Neural cell (in vitro differentiated cells): ENCODE data around the gene UBA3. TPM values are rescaled to one million over a fixed set of nuclear protein-coding genes. Genes with fewer than 3 reads are reported as not detected.

ENCODE experiments used
- H2AFZ ChIP-seq: fragments of 200-600, 300-800 bp; sonication (generic), shearing (Covaris generic); 2 replicates; pipeline ENCODE4 v1.6.0; 2014; ENCODE audit warnings: low read depth, mild to moderate bottlenecking, antibody characterized with exemption, low read length, moderate library complexity
- H3F3A ChIP-seq: fragments of 200-600 bp; shearing (Covaris generic); 2 replicates; pipeline ENCODE4 v1.6.1; 2016; ENCODE audit warnings: mild to moderate bottlenecking, moderate library complexity, mixed read lengths, antibody characterized with exemption, low read length; ENCODE audit not compliant: insufficient read depth, poor library complexity, severe bottlenecking
- H3K27ac ChIP-seq: fragments of 200-600, 300-800 bp; sonication (generic), shearing (Covaris generic); 2 replicates; pipeline ENCODE4 v1.5.1; 2014; ENCODE audit warnings: mild to moderate bottlenecking, low read length, moderate library complexity
- H3K27me3 ChIP-seq: fragments of 300-800, 200-600 bp; sonication (generic), shearing (Covaris generic); 2 replicates; pipeline ENCODE4 v1.6.0; 2014; ENCODE audit warnings: mild to moderate bottlenecking, low read depth, low read length, moderate library complexity; ENCODE audit not compliant: insufficient read depth
- H3K36me3 ChIP-seq: fragments of 300-800, 200-600 bp; sonication (generic), shearing (Covaris generic); 2 replicates; pipeline ENCODE4 v1.5.1; 2014; ENCODE audit warnings: mild to moderate bottlenecking, antibody characterized with exemption, low read length, moderate library complexity; ENCODE audit not compliant: insufficient read depth
- H3K4me2 ChIP-seq: fragments of 300-800, 200-600 bp; sonication (generic), shearing (Covaris generic); 2 replicates; pipeline ENCODE4 v1.6.0; 2014; ENCODE audit warnings: mild to moderate bottlenecking, low read length
- H3K4me3 ChIP-seq: fragments of 300-800, 200-600 bp; sonication (generic), shearing (Covaris generic); 2 replicates; pipeline ENCODE4 v1.5.1; 2014; ENCODE audit warnings: mild to moderate bottlenecking, low read length, moderate library complexity
- H3K79me2 ChIP-seq: fragments of 200-600 bp; shearing (Covaris generic); replicated peaks from 2 replicates; pipeline ENCODE4 v1.6.0; 2014; ENCODE audit warnings: mild to moderate bottlenecking, low read length, moderate library complexity; ENCODE audit not compliant: insufficient read depth
- H3K9ac ChIP-seq: fragments of 300-800, 200-600 bp; sonication (generic), shearing (Covaris generic); 2 replicates; pipeline ENCODE4 v1.6.1; 2016; ENCODE audit warnings: mild to moderate bottlenecking, low read length, mixed read lengths
- H3K9me2 ChIP-seq: fragments of 200-600 bp; shearing (Covaris generic); 2 replicates; pipeline ENCODE4 v1.6.1; 2016; ENCODE audit warnings: mild to moderate bottlenecking, low read length, mixed read lengths; ENCODE audit not compliant: insufficient read depth
- H3K9me3 ChIP-seq: fragments of 200-600, 300-800 bp; sonication (generic), shearing (Covaris generic); 2 replicates; pipeline ENCODE4 v1.6.1; 2016; ENCODE audit warnings: mild to moderate bottlenecking, mixed run types, low read length, moderate library complexity, mixed read lengths
- H4K20me1 ChIP-seq: fragments of 200-600 bp; shearing (Covaris generic); 2 replicates; pipeline ENCODE4 v1.6.1; 2016; ENCODE audit warnings: mild to moderate bottlenecking, mixed run types; ENCODE audit not compliant: insufficient read depth
- EP300 ChIP-seq: fragments of 450-650 bp; conservative IDR thresholded peaks from 2 replicates; pipeline ENCODE4 v1.6.1; 2014; ENCODE audit warnings: antibody characterized with exemption, mild to moderate bottlenecking, moderate library complexity; ENCODE audit not compliant: poor library complexity, severe bottlenecking
- EZH2 ChIP-seq: fragments of 200-600, 300-800 bp; shearing (Covaris generic), sonication (generic); IDR thresholded peaks from 2 replicates; pipeline ENCODE4 v1.6.1; 2014; ENCODE audit warnings: antibody characterized with exemption, low read length, borderline replicate concordance, mild to moderate bottlenecking; ENCODE audit not compliant: insufficient read depth, poor library complexity, severe bottlenecking
- MXI1 ChIP-seq: fragments of 450-650 bp; conservative IDR thresholded peaks from 2 replicates; pipeline ENCODE4 v1.6.1; 2014; ENCODE audit warnings: antibody characterized with exemption, mild to moderate bottlenecking; ENCODE audit not compliant: poor library complexity, severe bottlenecking
- POLR2AphosphoS5 ChIP-seq: IDR thresholded peaks from 2 replicates; pipeline ENCODE4 v1.6.1; 2012
- RAD21 ChIP-seq: fragments of 450-650 bp; conservative IDR thresholded peaks from 2 replicates; pipeline ENCODE4 v1.6.1; 2014; ENCODE audit warnings: antibody characterized with exemption, mild to moderate bottlenecking, moderate library complexity
- SMC3 ChIP-seq: fragments of 450-650 bp; conservative IDR thresholded peaks from 2 replicates; pipeline ENCODE4 v1.6.1; 2014; ENCODE audit warnings: antibody characterized with exemption, mild to moderate bottlenecking, moderate library complexity; ENCODE audit not compliant: poor library complexity
- TAF1 ChIP-seq: IDR thresholded peaks from 2 replicates; pipeline ENCODE4 v1.6.1; 2012; ENCODE audit warnings: low read depth
- polyA plus RNA-seq: library from polyadenylated mRNA; depleted of rRNA; stranded (reverse); fragments of >200 nt; gene quantifications from 2 replicates; pipeline ENCODE4 v1.2.3, GENCODE V29; 2014
- TF ChIP-seq, protein P1 (sequence below): IDR thresholded peaks from 2 replicates; pipeline ENCODE4 v1.6.1; 2012; ENCODE audit warnings: borderline replicate concordance
- TF ChIP-seq, protein P2 (sequence below): fragments of 450-650 bp; IDR thresholded peaks from 2 replicates; pipeline ENCODE4 v1.5.1; 2014; ENCODE audit warnings: antibody characterized with exemption, mild to moderate bottlenecking, moderate library complexity; ENCODE audit not compliant: poor library complexity, severe bottlenecking

UBA3 gene
- polyA plus RNA-seq, 1 donor from 2014 or later = 168 TPM

- no peaks in the 10 kb centered on the region for H3K9me2 ChIP-seq
- H3F3A ChIP-seq = no peaks in the 10 kb centered on the region
- no peaks in the 10 kb centered on the region for H3K79me2 ChIP-seq
- H4K20me1 ChIP-seq = no peaks in the 10 kb centered on the region
- no peaks in the 10 kb centered on the region for H3K27me3 ChIP-seq
- no peak overlapping the region for H3K4me3 ChIP-seq
- H3K9ac ChIP-seq = no peak overlapping the region
- no peak overlapping the region for H3K4me2 ChIP-seq
- no peaks in the 10 kb centered on the region for H3K36me3 ChIP-seq
- no peak for TF ChIP-seq TAF1
- no peak for TF ChIP-seq RAD21
- no peak for TF ChIP-seq EP300
- no peak for TF ChIP-seq SMC3
- TF ChIP-seq, protein P1, sequence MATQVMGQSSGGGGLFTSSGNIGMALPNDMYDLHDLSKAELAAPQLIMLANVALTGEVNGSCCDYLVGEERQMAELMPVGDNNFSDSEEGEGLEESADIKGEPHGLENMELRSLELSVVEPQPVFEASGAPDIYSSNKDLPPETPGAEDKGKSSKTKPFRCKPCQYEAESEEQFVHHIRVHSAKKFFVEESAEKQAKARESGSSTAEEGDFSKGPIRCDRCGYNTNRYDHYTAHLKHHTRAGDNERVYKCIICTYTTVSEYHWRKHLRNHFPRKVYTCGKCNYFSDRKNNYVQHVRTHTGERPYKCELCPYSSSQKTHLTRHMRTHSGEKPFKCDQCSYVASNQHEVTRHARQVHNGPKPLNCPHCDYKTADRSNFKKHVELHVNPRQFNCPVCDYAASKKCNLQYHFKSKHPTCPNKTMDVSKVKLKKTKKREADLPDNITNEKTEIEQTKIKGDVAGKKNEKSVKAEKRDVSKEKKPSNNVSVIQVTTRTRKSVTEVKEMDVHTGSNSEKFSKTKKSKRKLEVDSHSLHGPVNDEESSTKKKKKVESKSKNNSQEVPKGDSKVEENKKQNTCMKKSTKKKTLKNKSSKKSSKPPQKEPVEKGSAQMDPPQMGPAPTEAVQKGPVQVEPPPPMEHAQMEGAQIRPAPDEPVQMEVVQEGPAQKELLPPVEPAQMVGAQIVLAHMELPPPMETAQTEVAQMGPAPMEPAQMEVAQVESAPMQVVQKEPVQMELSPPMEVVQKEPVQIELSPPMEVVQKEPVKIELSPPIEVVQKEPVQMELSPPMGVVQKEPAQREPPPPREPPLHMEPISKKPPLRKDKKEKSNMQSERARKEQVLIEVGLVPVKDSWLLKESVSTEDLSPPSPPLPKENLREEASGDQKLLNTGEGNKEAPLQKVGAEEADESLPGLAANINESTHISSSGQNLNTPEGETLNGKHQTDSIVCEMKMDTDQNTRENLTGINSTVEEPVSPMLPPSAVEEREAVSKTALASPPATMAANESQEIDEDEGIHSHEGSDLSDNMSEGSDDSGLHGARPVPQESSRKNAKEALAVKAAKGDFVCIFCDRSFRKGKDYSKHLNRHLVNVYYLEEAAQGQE = no peak
- TF ChIP-seq, protein P2, sequence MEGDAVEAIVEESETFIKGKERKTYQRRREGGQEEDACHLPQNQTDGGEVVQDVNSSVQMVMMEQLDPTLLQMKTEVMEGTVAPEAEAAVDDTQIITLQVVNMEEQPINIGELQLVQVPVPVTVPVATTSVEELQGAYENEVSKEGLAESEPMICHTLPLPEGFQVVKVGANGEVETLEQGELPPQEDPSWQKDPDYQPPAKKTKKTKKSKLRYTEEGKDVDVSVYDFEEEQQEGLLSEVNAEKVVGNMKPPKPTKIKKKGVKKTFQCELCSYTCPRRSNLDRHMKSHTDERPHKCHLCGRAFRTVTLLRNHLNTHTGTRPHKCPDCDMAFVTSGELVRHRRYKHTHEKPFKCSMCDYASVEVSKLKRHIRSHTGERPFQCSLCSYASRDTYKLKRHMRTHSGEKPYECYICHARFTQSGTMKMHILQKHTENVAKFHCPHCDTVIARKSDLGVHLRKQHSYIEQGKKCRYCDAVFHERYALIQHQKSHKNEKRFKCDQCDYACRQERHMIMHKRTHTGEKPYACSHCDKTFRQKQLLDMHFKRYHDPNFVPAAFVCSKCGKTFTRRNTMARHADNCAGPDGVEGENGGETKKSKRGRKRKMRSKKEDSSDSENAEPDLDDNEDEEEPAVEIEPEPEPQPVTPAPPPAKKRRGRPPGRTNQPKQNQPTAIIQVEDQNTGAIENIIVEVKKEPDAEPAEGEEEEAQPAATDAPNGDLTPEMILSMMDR = no peak
- no peak for TF ChIP-seq POLR2AphosphoS5
- no peak for TF ChIP-seq EZH2
- TF ChIP-seq MXI1 = no peak
- no peak overlapping the region for H2AFZ ChIP-seq
- H3K27ac ChIP-seq = no peak overlapping the region
- no peaks in the 10 kb centered on the region for H3K9me3 ChIP-seq
Measured at GRCh38 chr3:69118555-69118954, 38.4 kb upstream of the UBA3 start.

DNA sequence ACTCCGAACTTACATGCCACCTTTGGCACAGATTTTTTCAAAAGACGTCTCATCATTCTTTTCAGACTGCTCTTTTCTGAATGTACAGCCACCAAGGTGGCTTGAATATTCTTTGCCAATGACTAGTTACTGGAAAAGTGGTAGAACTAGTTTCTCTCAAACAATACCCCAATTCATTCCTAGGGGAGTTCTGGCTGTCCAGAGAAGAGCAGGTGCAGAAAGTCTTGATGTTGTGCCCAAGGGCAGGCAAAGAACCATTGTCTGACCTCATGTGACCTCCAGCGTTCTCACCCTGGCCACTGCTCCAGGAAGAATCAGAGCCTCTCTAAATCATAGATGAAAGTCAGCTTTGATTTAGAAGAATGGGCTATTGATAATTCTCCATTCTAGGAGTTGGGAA is 36.7 kb upstream of the UBA3 start:
- no peaks in the 10 kb centered on the region for H3K9me3 ChIP-seq
- no peaks in the 10 kb centered on the region for H4K20me1 ChIP-seq
- H3K4me2 ChIP-seq = no peak overlapping the region
- H3K4me3 ChIP-seq = no peak overlapping the region
- no peaks in the 10 kb centered on the region for H3K27me3 ChIP-seq
- H3K36me3 ChIP-seq = no peaks in the 10 kb centered on the region
- TF ChIP-seq TAF1 = no peak
- no peaks in the 10 kb centered on the region for H3K79me2 ChIP-seq
- H3K9ac ChIP-seq = no peak overlapping the region
- H3K9me2 ChIP-seq = no peaks in the 10 kb centered on the region
- no peaks in the 10 kb centered on the region for H3F3A ChIP-seq
- H3K27ac ChIP-seq = no peak overlapping the region
- no peak overlapping the region for H2AFZ ChIP-seq

GRCh38 chr3:69116162-69116561 is 36.0 kb upstream of the UBA3 start:
- H3K9me2 ChIP-seq = no peaks in the 10 kb centered on the region
- H3K4me2 ChIP-seq = no peak overlapping the region
- H4K20me1 ChIP-seq = no peaks in the 10 kb centered on the region
- H3K27ac ChIP-seq = no peak overlapping the region
- H3K79me2 ChIP-seq = no peaks in the 10 kb centered on the region
- no peaks in the 10 kb centered on the region for H3K27me3 ChIP-seq
- H2AFZ ChIP-seq = no peak overlapping the region
- H3K9me3 ChIP-seq = no peaks in the 10 kb centered on the region
- H3F3A ChIP-seq = no peaks in the 10 kb centered on the region
- no peak overlapping the region for H3K4me3 ChIP-seq
- H3K36me3 ChIP-seq = no peaks in the 10 kb centered on the region
- TF ChIP-seq, protein P1 = no peak
- TF ChIP-seq EZH2 = no peak
- peak; percentile 45 for TF ChIP-seq POLR2AphosphoS5
- no peak for TF ChIP-seq TAF1
- TF ChIP-seq EP300 = peak; percentile 84
- H3K9ac ChIP-seq = no peak overlapping the region
